PFSK-1 (cell line): ENCODE results near the gene ATF5.

Experiments
- POLR2AphosphoS5 ChIP-seq: IDR thresholded peaks from 2 replicates; pipeline ENCODE4 v1.6.1; 2012; ENCODE audit warnings: low read depth, mild to moderate bottlenecking, control low read depth, low read length, moderate library complexity
- REST ChIP-seq, 2 experiments: IDR thresholded peaks; 2 replicates each; pipeline versions ENCODE4 v1.6.1 to v1.8.0; 2011 to 2012; ENCODE audit warnings: low read depth in 2 of 2, low read length in 2 of 2, control low read depth in 1 of 2, inconsistent platforms in 1 of 2, mild to moderate bottlenecking in 1 of 2, moderate library complexity in 1 of 2; ENCODE audit not compliant: insufficient read depth in 1 of 2

- TF ChIP-seq REST (IDR thresholded peaks at IDR 0.05; ENCODE audit: insufficient read depth in 1 of 2, low read depth in 2 of 2, low read length in 2 of 2), result no peak
- no peak for TF ChIP-seq POLR2AphosphoS5
Observed at GRCh38 chr19:49889687-49890348, 39.2 kb upstream of the ATF5 start.
